Measurements from ENCODE around the gene CDC45.

CDC45 gene

DNA sequence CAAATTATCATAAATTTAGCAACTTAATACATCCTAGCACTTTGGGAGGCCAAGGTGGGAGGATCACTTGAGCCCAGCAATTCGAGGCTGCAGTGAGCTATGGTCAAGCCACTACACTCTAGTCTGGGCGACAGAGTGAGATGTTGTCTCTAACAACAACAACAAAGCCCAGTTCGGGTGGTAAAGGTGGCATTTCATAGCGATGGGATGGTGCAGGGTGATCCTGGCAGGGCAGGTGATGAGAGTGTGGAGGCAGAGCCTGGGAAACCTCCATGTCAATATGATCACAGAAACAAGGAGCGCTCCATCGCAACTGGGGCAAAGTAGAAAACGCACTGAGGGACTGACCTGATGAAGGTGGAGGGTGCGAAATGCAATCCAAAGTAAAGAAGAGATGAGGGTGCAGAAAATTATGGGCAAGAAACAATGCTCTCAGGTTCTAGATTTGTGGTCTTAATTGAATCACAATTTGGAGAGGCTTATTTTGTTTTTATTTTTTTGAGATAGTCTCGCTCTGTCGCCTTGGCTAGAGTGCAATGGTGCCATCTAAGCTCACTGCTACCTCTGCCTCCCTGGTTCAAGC is 77.3 kb downstream of the CDC45 start:
- no peak for DNase-seq

DNA sequence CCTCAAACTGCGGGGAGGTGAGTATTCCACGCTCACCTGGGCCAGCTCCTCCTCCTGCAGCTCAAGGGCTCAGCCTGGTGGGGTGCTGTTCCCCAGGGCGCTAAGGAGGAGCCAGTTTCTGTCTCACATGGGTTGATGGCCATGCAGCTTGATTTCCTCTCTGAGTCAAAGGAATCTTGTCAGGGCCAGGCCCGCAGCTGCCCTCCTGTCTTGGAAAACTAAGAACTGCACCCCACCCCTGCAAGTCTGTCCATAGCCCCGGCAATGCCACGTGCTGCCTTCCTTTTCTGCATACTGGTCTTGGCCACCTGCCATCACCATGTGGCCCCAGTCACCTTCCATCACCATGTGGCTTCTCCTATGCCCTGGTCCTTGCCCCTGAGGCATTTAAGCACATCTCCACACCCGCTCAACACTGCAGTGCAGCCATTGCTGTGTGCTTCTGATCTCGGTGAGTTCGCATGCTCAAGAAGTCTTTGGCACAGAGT is 79.6 kb downstream of the CDC45 start:
- DNase-seq = no peak

DNA sequence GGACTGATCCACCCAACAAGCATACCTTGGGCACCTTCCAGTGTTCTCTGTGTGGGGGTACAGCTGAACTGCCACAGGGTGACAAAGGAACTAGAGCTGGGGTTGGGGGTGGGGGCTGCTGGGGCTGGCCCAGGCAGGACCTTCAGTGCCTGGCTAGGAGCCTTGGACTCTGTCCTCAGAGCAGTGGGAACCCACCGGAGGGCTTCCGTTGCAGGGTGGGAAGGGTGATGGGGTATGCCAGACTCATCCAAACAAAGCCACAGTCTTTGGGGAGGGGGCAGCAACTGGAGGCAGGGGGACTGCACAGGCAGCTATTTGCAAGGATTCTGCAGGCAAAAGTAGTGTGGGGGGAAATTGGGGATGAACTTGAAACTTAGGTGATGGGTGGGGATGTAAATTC is 80.2 kb downstream of the CDC45 start:
- DNase-seq = no peak

DNA sequence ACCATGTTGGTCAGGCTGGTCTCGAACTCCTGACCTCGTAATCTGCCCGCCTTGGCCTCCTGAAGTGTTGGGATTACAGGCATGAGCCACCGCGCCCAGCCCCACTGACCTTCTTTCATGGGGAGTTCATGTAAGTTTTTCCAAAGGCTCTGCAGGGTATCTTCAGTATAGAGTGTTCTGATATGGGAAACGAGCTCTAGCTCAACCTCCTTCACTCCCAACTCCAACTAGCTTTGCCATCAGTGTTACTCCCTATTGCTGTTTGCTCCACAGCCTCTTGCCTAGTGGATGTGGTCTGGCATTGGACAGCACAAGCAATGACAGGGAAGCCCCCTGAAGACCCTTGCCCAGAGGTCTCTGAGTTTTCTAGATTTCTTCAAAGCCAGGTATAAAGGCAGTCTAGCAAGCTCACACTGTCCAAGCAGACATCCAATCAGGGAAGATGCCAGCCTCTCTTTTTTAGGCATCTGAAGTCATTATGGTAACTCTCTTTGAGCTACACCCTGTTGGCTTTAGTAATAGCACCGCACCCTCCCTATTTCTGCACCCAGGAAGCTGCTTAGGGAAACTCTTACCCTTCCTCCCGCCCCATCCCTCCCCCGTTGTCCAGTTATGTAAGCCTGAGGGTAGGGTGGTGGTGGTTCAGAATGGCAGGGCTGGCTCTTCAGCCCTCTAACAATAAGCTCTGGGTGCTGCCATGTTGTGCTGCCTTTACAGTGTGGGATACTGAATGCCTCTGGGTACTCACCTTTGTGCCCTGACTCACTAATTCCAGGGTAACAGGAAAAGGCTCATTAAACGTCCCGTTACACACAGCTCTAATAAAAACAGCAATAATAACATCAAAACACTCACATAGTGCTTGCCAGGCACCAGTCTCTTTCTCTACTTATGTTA is 85.9 kb downstream of the CDC45 start:
- DNase-seq = no peak

DNA sequence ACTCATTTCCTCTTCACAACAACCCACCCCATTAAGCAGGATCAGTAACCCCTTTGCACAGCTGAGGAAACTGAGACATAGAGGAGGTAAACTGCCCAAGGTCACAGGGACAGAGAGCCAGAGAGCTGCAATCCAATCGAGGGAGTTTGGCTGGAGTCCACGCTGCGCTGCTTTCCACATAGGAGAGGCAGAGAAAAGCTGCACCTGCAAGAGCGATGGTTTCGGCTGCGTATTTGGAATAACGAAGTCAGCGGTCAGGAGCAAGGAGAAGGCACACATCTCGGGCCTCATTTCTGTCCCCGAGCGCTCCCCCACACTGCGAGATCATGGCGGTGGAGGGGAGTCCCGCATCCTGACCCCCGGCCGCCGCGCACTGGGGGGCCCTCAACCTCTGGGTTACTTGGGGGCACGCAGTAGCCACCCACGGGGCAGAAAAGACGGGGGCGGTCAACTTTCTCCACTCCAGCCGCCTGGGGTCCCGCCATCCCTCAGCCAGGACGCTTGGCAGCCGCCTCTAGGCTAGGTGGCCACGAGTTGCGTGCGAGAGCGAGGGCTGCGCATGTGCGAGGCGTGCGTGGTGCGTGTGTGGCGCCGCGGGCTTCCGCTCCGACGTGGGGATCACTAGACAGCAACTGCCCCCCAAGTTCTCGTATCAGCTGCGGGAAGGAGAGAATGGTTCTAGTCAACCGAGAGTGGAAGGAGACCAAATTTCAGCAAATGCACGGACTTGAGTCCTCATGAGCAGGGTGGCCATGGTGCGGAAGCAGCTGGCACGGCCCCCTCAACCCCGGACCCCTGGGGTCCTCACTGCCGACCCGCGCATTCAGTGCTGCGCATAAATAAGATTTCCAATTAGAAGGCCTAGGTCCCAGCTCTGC is 86.8 kb downstream of the CDC45 start:
- no peak for DNase-seq

DNA sequence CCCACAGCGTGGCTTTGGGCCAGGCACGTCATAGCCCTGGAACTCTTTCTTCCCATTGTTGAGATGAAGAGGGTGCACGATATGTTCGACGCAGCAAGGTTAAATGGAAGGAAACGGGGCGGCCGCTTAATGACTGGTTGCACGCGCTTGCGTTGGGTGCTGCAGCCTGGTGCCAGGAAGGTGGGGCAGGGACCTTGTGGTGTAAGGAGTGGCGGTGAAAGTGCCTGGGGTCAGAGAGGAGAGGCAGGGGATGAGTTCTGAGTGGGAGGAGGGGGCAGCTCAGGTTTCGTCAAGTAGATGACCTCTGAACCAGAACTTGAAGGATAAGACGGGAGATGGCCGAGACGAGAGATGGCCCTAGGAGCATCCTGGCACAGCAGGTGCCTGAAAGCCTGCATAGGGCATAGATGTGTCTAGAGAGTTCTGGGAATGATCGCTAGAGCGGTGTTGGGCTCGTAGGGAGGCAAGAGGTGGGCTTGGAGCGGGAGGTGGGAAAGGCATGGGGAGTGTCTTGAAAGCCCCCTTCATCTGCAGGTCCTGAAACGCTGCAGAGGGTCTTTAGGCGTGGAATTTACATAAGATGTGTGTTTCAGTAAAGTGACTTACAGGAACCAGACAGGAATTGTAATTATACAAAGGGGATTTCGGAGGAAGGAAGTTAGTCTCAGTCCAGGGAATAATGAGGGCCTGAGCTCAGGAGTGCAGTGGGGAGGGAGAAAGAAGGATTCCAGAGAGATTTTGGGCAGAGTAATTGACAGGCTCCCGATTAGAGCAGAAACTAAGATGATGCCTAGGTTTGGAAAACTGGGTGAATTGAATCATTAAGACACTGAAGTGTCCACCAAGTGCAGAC is 87.7 kb downstream of the CDC45 start:
- no peak for DNase-seq

DNA sequence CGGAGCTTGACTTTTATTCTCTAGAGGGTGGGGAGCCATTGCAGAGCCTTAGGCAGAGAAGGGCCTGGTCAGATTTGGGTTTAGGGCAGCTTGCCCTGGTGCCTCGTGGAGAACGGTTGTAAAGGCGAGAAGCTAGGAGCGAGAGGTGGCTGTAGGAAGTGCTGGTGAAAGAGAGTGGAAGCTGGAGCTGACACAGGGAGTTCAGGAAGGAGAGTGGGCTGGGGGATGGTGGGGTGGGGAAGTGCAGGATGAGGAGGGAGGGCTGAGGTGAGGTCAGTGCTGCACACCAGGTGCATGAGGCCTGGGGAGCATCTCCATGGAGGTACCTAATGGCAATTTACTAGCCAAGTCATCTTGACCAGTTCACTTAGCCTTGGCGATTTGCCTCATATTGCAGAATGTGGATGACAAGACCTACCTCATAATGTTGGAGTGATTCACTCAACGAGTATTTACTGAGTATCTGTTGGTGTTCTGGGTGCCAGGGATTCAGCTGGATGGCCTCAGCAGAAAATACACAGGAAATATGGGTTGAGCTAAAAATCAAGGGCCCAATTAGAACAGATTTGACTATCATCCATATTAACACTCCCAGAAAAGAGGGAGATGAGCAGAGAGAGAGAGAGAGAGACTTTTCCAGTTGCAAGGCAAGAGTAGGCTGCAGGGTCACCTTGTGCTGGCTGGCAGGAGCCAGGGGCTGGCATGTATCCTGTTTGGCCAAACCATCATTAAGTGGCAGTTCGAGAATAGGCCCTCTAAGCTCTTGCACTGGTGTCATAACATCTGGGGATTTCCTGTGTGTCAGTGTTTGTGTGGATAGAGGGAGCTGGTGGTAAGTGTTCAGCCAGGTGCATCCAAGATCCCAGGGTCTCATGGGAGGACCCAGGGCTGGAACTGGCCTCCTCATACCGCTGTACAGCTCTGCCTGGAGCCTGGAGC is 88.9 kb downstream of the CDC45 start:
- no peak for DNase-seq

DNA sequence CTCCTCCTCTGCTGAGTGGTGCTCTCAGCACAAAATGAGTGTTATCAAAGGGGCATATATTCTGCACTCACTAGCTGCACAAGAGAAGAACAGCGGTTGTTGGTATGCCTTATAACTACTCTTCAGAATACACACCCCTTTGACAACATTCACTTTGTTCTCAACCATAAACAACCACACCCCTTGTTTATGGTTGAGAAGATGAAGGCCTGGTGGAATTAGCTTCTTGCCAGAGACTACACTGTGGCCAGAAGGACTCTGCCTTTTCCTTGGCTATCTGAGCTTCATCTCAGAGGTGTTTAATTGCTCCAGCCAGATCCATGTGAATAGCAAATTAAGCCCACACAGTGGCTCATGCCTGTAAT is 89.5 kb downstream of the CDC45 start:
- no peak for DNase-seq

DNA sequence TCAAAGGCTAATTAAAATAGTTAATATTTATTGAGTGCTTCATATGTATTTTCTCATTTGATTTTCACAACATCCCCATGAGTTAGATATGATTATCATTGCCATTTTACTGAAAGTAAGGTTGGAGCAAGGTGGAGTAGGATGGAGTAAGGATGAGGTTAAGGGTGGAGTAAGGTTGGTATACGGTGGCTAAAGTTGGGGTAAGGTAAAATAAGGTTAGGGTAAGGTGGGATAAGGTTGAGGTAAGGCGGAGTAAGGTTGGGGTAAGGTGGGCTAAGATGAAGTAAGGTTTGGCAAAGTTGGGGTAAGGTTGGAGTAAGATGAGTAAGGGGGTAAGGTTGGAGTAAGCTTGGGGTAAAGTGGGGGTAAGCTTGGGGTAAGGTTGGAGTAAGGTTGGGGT is 90.3 kb downstream of the CDC45 start:
- DNase-seq = no peak
